A549 (cell line): ENCODE data around the gene PLEKHA7.

Source experiments
- EP300 ChIP-seq, 2 experiments: fragments of >200 bp; sonication (Bioruptor Twin); formaldehyde crosslinking; IDR thresholded peaks; 2 replicates in 1 of 2; 3 replicates in 1 of 2; pipeline ENCODE4 v1.6.1; 2016 to 2017
- KDM1A ChIP-seq: fragments of 200-600 bp; sonication (generic); IDR thresholded peaks from 2 replicates; pipeline ENCODE4 v1.6.1; 2016; ENCODE audit warnings: low read depth, mild to moderate bottlenecking

DNA sequence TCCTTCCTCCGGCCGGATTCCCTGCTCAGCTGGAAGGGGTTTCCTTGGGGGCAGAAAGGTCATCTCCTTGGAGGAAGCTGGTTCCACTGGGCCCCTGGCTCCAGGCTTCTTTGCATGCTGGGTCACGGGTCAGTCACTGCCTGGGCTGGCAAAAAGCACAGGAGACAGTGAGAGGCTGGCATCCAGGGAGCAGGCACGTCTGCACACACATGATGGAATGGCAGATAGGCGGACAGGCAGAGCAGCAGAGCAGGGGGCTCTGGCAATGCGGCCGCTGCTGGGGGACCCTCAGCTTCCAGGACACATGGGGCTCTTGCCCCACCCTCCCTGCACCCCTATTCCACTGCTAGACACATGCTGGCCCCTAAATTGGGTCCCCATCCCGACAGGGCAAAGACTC is 235.3 kb downstream of the PLEKHA7 start:
- TF ChIP-seq KDM1A (no peak), EP300 (IDR thresholded peaks at IDR 0.05) (no peak)
